ENCODE data around the gene ANKRD65.
"Not testable (repeated sequence)": the region's sequence is repeated elsewhere in the genome, so short reads cannot be mapped to it uniquely, and the experiment has no call there.

Gene ANKRD65

GRCh38 chr1:1421147-1421906, at the start of gene ANKRD65:
ANKRD65 (minus strand) TSS chr1:1421276; CDS start chr1:1421005, 271 bp downstream.
- peak; percentile 79 to 88 for DNase-seq

- not testable (repeated sequence) for DNase-seq
These were observed 47.3 kb upstream of the ANKRD65 start for GRCh38 chr1:1468196-1468985.

- no peak for DNase-seq
These were observed 42.2 kb upstream of the ANKRD65 start for GRCh38 chr1:1463312-1463711.

DNA sequence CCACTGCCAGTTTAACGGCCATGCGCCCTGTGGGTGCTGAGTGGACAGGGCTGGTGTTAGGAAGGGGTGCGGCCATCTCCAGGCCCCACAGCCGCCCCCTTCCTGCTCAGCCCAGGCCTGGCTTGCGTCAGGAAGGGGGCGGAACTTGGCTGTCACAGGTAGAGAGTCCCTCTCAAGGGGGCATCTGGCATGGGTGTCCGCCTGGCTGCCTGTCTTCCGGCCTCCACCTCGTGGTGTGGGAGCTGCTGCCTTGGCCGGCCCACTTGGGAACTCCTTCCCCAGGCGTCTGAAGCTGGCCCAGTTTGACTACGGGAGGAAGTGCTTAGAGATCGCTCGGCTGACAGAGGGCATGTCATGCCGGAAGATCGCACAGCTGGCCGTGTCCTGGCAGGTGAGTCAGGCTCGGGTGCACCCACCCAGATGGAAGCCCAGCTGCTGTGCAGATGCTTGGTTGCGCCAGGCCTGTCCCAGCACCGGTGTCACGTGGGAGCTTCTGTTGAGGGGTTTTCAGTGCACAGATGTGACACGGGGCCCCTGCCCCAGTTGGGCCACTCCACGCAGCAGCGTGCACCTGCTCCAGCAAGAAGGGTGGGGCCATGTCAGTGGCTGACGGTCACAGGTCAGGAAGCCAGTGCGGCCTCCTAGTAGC, 41.4 kb upstream of the ANKRD65 start:
- peak; percentile 86 to 87 for DNase-seq

- DNase-seq: peak; percentile 19 to 47
These were observed 40.7 kb upstream of the ANKRD65 start for GRCh38 chr1:1461721-1462317.

DNA sequence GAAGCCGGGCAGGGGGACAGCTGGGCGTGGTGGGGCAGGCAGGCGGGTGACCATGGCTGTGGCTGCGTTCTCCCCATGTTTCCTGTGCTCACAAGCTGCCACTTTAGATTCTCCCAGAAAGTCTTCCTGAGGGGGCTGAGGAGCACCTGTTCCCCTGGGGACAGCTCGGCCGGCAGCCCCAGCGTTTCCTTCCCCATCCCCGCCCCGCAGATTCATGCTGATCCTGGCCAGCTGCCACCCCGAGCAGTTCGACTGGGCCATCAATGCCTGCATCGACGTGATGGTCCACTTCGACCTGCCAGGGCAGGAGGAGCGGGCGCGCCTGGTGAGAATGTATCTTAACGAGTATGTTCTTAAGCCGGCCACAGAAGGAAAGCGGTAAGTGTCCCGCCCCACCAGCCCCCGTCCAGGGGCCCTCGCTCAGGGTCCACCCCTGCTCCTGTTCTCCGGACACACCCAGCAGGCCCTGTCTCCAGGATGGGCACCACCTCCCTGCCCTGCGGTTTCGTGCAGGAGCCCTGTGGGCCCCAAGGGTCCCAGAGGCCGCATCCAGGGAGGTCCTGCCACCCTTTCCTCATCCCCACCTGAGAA, 39.6 kb upstream of the ANKRD65 start:
- DNase-seq: no peak

DNA sequence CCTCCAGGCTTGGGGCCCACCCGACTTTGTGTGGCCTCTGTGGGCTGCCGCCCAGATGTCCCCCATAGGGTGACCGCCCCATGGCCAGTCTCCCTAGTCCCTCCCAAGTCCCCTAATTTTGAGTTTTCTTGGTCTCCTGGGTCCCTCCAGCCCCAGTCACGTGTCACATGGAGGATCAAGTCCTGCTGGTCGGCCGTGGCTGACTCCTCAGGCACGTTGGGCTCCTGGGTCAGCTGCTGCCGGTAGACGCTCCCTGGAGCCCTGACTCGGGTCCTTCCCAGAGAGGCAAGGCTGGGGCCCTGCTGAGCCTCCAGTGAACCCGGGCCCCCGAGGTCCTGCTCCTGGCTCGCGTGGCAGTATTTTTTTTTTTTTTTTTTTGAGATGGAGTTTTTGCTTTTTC, 38.6 kb upstream of the ANKRD65 start:
- not testable (repeated sequence) for DNase-seq

DNA sequence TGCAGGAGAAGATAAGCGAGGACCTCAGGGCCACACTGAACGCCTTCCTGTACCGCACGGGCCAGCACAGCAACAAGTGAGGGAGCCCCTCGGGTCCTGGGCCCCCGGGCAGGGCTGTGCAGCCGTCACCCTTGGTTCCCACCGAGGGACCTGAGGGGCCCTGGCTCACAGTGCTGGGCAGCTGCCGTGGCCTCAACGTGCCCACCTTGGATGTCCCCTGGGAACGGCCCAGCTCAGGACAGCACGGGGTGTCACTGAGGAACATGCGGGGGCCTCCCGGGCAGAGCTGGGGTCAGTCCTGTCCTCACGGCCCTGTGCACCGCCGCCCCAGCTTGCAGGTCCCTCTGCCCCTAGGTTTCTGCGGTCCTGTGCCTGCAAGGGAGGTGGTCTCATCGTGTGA, 38.1 kb upstream of the ANKRD65 start:
- not testable (repeated sequence) for DNase-seq

DNA sequence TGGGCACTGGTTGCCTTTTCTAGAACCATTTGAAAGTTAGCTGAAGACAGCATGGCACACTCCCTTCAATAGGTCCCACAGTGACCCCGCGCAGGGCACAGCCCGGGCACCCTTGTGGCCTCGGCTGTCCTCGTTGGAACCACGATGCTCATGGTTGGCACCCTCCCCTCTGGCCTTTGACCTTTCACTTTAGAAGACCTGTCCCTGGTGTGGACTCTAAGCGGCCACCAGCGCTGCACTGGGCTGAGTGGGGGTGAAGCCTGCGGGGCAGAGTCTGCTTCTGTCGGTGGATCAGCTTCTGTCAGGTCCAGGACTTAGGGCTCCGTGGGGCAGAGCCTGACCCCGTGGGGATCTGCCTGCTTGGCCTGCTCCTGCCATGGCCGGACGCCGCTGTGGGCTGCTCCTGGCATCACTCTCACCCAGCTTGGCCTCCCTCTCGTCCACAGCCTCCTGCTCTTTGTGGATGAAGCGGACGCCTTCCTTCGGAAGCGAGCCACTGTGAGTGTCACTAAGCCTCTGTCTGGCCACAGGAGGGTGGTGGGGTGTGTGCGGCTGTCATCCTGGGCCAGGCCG, 35.7 kb upstream of the ANKRD65 start:
- DNase-seq: not testable (repeated sequence)

DNA sequence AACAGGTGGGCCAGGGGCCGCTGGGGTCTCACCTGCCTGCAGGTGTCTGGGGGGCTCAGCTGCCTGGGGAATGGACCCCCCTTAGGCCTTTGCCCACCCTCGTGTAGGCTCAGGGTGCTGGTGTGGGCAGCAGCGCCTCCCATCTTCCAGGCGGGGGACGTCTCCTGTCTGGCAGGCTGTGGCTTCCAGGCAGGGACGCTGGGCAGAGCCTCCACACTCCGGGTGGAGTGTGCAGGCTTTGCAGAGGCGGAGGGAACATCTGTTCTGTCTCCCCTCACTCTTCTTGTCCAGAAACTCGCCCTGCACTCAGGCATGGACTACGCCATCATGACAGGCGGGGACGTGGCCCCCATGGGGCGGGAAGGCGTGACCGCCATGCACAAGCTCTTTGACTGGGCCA, 34.9 kb upstream of the ANKRD65 start:
- not testable (repeated sequence) for DNase-seq

DNA sequence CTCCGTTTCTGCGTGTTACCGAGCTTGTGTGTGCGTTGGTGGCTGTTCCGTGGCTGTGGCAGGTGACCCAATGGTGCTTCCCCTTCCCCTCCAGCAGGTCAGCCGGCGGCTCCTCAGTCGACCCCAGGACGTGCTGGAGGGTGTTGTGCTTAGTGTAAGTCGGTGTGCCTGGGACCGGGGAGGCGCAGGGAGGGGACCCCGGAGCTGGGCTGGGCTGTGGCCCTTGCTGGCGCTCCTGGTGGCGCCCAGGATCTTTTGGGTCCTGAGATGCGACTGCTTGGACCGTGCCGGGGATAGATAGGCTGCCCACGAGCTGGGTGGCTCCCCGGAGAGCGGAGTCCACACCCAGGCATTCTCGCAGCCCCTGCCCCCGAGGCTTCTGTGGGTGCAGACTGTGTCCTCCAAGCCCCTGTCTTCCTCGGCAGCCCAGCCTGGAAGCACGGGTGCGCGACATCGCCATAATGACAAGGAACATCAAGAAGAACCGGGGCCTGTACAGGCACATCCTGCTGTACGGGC, 34.3 kb upstream of the ANKRD65 start:
- DNase-seq: no peak

DNA sequence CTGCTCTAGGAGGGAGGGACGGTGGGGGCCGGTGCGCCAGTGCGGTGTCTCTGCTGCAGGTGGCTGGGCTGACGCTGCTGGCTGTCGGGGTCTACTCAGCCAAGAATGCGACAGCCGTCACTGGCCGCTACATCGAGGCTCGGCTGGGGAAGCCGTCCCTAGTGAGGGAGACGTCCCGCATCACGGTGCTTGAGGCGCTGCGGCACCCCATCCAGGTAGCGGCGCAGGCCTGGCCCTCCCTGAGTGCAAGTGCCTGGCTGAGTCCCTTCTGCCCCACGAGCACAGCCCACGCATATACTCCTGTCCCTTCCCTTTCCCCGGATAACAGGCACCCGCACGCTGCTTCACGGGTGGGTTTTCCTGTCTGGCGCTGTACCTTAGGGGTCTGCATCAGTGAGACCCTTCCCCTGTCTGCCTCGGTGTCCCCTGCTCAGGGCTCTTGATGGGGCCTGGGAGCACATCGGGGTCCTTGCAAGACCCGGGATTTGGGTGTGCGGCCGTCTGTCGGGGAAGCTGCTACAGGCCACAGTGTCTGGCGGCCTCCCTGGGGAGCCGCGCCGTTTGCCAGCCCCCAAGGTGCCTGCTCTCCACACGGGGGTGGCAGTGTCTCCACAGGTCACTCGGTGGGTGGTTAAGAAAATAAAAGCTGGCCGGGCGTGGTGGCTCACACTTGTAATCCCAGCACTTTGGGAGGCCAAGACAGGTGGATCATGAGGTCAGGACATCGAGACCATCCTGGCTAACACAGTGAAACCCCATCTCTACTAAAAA, 33.4 kb upstream of the ANKRD65 start:
- DNase-seq: not testable (repeated sequence)

DNA sequence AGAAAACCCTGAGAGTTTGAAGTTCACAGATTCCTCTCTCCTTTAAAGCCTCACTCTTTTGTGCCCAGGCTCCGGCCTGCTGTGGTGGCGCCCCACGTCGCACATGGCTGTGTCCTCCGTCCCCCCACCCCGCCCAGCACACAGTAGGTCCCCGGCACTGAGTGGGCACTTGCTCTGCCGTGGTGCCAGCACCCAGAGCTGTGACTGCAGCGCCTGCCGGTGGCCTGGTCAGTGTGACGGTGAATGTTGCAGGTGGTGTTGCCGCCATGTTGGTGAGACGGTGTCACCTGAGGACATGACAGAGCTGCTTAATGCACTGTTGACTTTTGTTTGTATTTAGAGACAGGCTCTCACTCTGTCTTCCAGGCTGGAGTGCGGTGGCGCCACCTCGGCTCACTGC, 31.8 kb upstream of the ANKRD65 start:
- no peak for DNase-seq

GRCh38 chr1:1452365-1452739, 31.3 kb upstream of the ANKRD65 start:
- not testable (repeated sequence) for DNase-seq

- no peak for DNase-seq
These were observed 30.8 kb upstream of the ANKRD65 start for GRCh38 chr1:1451696-1452364.

DNA sequence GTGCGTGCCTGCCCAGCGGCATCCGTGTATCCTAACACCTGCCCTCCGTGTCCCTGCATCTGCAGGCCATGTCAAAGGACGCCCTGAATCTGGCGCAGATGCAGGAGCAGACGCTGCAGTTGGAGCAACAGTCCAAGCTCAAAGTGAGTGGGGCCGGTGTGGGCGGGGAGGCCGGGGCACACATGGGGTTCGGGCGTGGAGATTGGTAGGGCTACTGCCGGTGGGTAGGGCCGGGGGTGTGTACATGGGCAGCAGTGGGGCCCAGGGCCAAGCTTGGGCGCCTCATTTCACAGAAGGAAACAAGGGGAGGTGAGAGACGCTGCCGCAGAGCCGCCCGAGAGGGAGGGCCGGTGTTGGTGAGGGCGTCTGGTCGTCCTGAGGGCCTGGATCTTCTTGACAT, 29.5 kb upstream of the ANKRD65 start:
- DNase-seq: not testable (repeated sequence)

GRCh38 chr1:1449099-1449739, 28.1 kb upstream of the ANKRD65 start, which contains the start of gene ATAD3C:
ATAD3C (plus strand) TSS chr1:1449689; CDS start chr1:1450684, 995 bp downstream.
- DNase-seq: no peak

GRCh38 chr1:1446631-1447030, 25.6 kb upstream of the ANKRD65 start:
- not testable (repeated sequence) for DNase-seq

GRCh38 chr1:1442069-1442770, 21.1 kb upstream of the ANKRD65 start:
- no peak for DNase-seq
